Endodermal cell (in vitro differentiated cells): ENCODE measurements around the gene FAM193B. TPM values are rescaled to one million over a fixed set of nuclear protein-coding genes. Genes with fewer than 3 reads are reported as not detected.

Source experiments
- DNase-seq: peaks from one replicate; pipeline ENCODE4 v3.0.0-alpha.2; 2017
- H3K27ac ChIP-seq: 2 replicates; pipeline ENCODE4 v1.5.1; 2013; ENCODE audit warnings: mild to moderate bottlenecking, low read depth, low read length, moderate library complexity
- H3K27me3 ChIP-seq: 2 replicates; pipeline ENCODE4 v1.6.1; 2013; ENCODE audit warnings: mild to moderate bottlenecking, low read length, moderate library complexity; ENCODE audit not compliant: insufficient read depth, control insufficient read depth, poor library complexity, severe bottlenecking
- H3K36me3 ChIP-seq: 2 replicates; pipeline ENCODE4 v1.7.0; 2013; ENCODE audit warnings: mild to moderate bottlenecking, low read length, moderate library complexity; ENCODE audit not compliant: control insufficient read depth, insufficient read depth
- H3K4me1 ChIP-seq: one replicate; pipeline ENCODE4 v1.7.0; 2013; ENCODE audit warnings: low read length; ENCODE audit not compliant: control insufficient read depth, insufficient read depth
- H3K4me3 ChIP-seq: 2 replicates; pipeline ENCODE4 v1.5.1; 2013; ENCODE audit warnings: mild to moderate bottlenecking, low read length, moderate library complexity
- H3K9ac ChIP-seq: 2 replicates; pipeline ENCODE4 v1.6.1; 2013; ENCODE audit warnings: mild to moderate bottlenecking, low read length, moderate library complexity; ENCODE audit not compliant: poor library complexity, severe bottlenecking; ENCODE audit errors: extremely low read depth
- H3K9me3 ChIP-seq: 2 replicates; pipeline ENCODE4 v1.6.1; 2013; ENCODE audit warnings: mild to moderate bottlenecking, low read length, moderate library complexity; ENCODE audit not compliant: control insufficient read depth
- H3K27ac Mint-ChIP-seq: 2 replicates; pipeline ENCODE4 v1.8.0; 2020; ENCODE audit warnings: mixed read lengths
- H3K27me3 Mint-ChIP-seq: 2 replicates; pipeline ENCODE4 v1.8.0; 2021; ENCODE audit warnings: mild to moderate bottlenecking, mixed read lengths; ENCODE audit not compliant: insufficient read depth
- H3K36me3 Mint-ChIP-seq: 2 replicates; pipeline ENCODE4 v1.8.0; 2020; ENCODE audit warnings: low read depth, mixed read lengths
- H3K4me1 Mint-ChIP-seq: 2 replicates; pipeline ENCODE4 v1.8.0; 2020; ENCODE audit warnings: mixed read lengths
- H3K4me3 Mint-ChIP-seq: 2 replicates; pipeline ENCODE4 v1.8.0; 2020; ENCODE audit warnings: mild to moderate bottlenecking, moderate library complexity, mixed read lengths
- H3K9me3 Mint-ChIP-seq: 2 replicates; pipeline ENCODE4 v1.8.0; 2020; ENCODE audit warnings: mild to moderate bottlenecking, mixed read lengths
- WGBS, 2 experiments: methylation state at CpG; one replicate each; pipeline versions ENCODE4 v1.1.5 to v1.1.7; 2013; ENCODE audit warnings: missing lambda C conversion rate in 2 of 2, mixed read lengths in 1 of 2; ENCODE audit not compliant: insufficient coverage in 1 of 2, insufficient read length in 1 of 2; 5-methylcytosine and 5-hydroxymethylcytosine counted together
- total RNA-seq, 2 donors: library from RNA; stranded (reverse); fragmentation: NEBNext Ultra II Directional in 1 of 2; extraction: Animal tissue kit (Norgen Biotek cat#: 25700) in 1 of 2; gene quantifications; 2 replicates in 1 of 2; 3 replicates in 1 of 2; pipeline ENCODE4 v1.2.1, GENCODE V29; 2021
- TF ChIP-seq, protein P1 (sequence below): fragments of 200-600 bp; sonication (generic); conservative IDR thresholded peaks from 2 replicates; pipeline ENCODE4 v1.5.0; 2021; ENCODE audit warnings: antibody characterized with exemption, mild to moderate bottlenecking

The FAM193B gene
- total RNA-seq, 2 donors from 2014 or later, result 112 to 115 TPM

DNA sequence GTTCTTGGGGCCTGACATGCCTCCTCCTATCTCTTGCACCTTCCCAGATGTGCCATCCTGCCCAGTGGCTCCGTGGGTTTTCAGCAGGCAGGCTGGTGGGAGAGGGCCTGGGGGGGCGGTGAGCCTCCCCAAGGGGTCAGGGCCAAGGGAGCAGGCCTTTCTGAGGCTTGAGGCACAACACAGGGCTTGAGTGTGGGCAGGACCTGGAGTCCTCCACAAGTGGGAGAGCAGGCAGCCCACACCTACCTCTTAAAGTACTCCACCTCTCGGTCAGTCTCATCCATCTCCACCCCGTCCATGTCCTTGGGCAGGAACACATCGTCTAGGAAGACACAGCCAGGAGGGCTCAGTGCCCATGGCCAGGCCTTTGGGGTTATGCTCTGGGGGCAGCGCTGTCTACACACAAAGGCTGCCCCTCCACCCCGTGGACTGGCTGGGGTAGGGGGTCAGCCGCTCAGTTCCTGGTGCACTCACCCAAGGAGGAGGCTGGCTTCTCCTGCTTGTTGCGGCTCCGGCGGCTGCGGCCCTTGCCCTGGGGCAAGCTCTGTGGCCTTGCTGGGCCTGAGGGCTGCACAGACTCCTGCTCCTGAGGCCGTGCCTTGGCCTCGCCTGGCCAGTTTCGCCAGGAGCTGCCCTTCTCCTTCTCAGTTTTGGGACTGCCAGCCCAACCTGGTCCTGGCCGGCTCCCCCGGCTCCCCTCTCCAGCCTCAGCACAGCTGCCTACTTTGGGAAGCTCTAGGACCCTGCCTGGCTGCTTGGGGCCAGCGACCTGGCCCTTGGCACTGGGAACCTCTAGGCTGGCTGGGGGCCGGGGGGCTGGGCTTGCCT is 30.4 kb downstream of the FAM193B start:
- no peak overlapping the region for H3K4me3 Mint-ChIP-seq
- TF ChIP-seq, protein P1, sequence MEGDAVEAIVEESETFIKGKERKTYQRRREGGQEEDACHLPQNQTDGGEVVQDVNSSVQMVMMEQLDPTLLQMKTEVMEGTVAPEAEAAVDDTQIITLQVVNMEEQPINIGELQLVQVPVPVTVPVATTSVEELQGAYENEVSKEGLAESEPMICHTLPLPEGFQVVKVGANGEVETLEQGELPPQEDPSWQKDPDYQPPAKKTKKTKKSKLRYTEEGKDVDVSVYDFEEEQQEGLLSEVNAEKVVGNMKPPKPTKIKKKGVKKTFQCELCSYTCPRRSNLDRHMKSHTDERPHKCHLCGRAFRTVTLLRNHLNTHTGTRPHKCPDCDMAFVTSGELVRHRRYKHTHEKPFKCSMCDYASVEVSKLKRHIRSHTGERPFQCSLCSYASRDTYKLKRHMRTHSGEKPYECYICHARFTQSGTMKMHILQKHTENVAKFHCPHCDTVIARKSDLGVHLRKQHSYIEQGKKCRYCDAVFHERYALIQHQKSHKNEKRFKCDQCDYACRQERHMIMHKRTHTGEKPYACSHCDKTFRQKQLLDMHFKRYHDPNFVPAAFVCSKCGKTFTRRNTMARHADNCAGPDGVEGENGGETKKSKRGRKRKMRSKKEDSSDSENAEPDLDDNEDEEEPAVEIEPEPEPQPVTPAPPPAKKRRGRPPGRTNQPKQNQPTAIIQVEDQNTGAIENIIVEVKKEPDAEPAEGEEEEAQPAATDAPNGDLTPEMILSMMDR, result no peak
- no peak overlapping the region for H3K27ac Mint-ChIP-seq
- no peak overlapping the region for H3K9ac ChIP-seq
- no peak overlapping the region for H3K27ac ChIP-seq
- no peaks in the 10 kb centered on the region for H3K4me1 Mint-ChIP-seq
- H3K27me3 Mint-ChIP-seq, result no peaks in the 10 kb centered on the region
- peaks cover 47% of the 10 kb centered on the region for H3K36me3 Mint-ChIP-seq
- H3K36me3 ChIP-seq, result peaks cover 93% of the 10 kb centered on the region
- no peaks in the 10 kb centered on the region for H3K9me3 ChIP-seq
- no peaks in the 10 kb centered on the region for H3K4me1 ChIP-seq
- DNase-seq, result no peak
- no peak overlapping the region for H3K4me3 ChIP-seq
- H3K9me3 Mint-ChIP-seq, result no peaks in the 10 kb centered on the region
- no peaks in the 10 kb centered on the region for H3K27me3 ChIP-seq
- 96 to 98% methylated on average over 8 to 19 of the region's 19 CpGs for WGBS, 2 experiments

DNA sequence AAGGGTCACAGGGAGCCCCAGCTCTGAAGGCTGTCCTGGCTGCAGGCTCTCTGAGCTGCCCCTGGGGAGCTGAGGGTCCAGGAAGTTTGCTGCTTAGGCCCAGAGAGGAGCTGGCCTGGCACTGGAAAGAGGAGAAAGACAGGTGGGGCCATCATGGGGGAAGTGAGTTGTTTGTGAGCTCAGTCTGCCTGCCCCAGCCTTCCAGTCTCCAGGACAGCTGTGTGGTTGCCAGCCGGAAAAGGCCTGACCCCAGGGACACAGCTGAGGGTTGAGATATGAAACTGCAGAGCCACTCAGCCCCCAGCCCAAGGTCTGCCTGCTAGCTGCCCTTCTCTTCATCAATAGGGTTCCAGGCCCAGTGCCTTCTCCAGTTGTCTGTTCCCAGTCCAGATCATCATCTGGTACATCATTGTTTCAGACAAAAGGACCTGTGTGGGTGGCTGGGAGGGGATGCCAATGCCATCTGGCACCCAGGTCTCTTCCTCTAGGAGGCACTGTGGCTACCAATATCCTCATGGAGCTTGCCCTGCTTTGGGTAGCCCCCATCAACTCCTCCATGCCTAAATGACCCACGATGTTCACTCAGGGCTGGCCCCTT is 33.3 kb downstream of the FAM193B start:
- Mint-ChIP-seq H3K4me1 (peaks cover 5% of the 10 kb centered on the region), H3K9me3 (no peaks in the 10 kb centered on the region), H3K27ac (peak overlapping the region; percentile 30), H3K4me3 (no peak overlapping the region), H3K27me3 (no peaks in the 10 kb centered on the region), H3K36me3 (peaks cover 50% of the 10 kb centered on the region)
- Histone ChIP-seq H3K4me3 (no peak overlapping the region), H3K36me3 (peaks cover 66% of the 10 kb centered on the region), H3K9ac (no peak overlapping the region), H3K27ac (no peak overlapping the region), H3K4me1 (no peaks in the 10 kb centered on the region), H3K9me3 (no peaks in the 10 kb centered on the region), H3K27me3 (no peaks in the 10 kb centered on the region)
- DNase-seq, result no peak
- 88 to 90% methylated on average over 1 to 2 of the region's 2 CpGs for WGBS, 2 experiments
- TF ChIP-seq, protein P1, result peak; percentile 49

DNA sequence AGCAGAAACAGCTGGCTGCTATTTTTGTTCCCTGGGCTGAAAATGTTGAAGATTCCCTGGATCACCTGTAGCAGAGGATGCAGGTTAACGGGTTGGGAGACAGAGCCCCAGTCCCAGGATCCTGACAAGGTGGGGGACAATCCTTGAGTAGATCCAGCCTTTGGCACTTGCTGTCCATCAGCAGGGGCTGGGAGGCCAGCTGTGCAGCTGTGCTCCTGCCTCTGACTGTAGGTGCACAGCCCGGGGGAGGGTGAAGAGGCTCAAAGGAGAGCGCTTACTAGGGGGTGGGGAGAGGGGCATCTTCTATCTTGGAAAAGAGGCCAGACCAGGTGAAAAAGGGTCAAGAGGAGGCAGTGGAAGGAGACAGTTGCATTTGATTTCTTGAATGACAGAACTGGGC is 34.1 kb downstream of the FAM193B start:
- H3K9me3 ChIP-seq, result no peaks in the 10 kb centered on the region
- 91 to 100% methylated on average over 3 of the region's 3 CpGs for WGBS, 2 experiments
- no peaks in the 10 kb centered on the region for H3K4me1 ChIP-seq
- DNase-seq, result no peak
- H3K4me3 ChIP-seq, result no peak overlapping the region
- Mint-ChIP-seq H3K4me3 (no peak overlapping the region), H3K4me1 (peaks cover 9% of the 10 kb centered on the region), H3K27me3 (no peaks in the 10 kb centered on the region), H3K36me3 (peaks cover 51% of the 10 kb centered on the region), H3K27ac (no peak overlapping the region), H3K9me3 (no peaks in the 10 kb centered on the region)
- H3K27me3 ChIP-seq, result no peaks in the 10 kb centered on the region
- TF ChIP-seq, protein P1, result no peak
- H3K9ac ChIP-seq, result no peak overlapping the region
- peaks cover 64% of the 10 kb centered on the region for H3K36me3 ChIP-seq
- H3K27ac ChIP-seq, result no peak overlapping the region
